HG02623 (cell line): ENCODE measurements around the gene ERGIC1.

ENCODE experiments used
- ATAC-seq: cut with Tn5 transposase; IDR thresholded peaks from one replicate; pipeline ENCODE4 v1.9.1; 2021; ENCODE audit warnings: moderate library complexity; ENCODE audit not compliant: unreplicated experiment

Gene ERGIC1

GRCh38 chr5:172942556-172942955 lies 108.5 kb downstream of the ERGIC1 start:
- ATAC-seq: no peak

GRCh38 chr5:172943283-172943841 lies 109.3 kb downstream of the ERGIC1 start:
- no peak for ATAC-seq

- no peak for ATAC-seq
Measured at GRCh38 chr5:172943906-172944305, 109.9 kb downstream of the ERGIC1 start.

GRCh38 chr5:172944741-172945140 lies 110.7 kb downstream of the ERGIC1 start:
- no peak for ATAC-seq

- ATAC-seq: no peak
Measured at GRCh38 chr5:172945151-172945550, 111.1 kb downstream of the ERGIC1 start.

- ATAC-seq: no peak
Measured at GRCh38 chr5:172946146-172946545, 112.1 kb downstream of the ERGIC1 start.

- no peak for ATAC-seq
Measured at GRCh38 chr5:172949426-172949825, 115.4 kb downstream of the ERGIC1 start.

- ATAC-seq: no peak
Measured at GRCh38 chr5:172950176-172950965, 116.3 kb downstream of the ERGIC1 start.

- no peak for ATAC-seq
Measured at GRCh38 chr5:172951371-172952033, 117.5 kb downstream of the ERGIC1 start.

GRCh38 chr5:172952034-172952511 lies 118.0 kb downstream of the ERGIC1 start:
- ATAC-seq: no peak

- no peak for ATAC-seq
Measured at GRCh38 chr5:172953776-172954675, 120.0 kb downstream of the ERGIC1 start.

GRCh38 chr5:172954751-172955159 lies 120.7 kb downstream of the ERGIC1 start:
- no peak for ATAC-seq

- ATAC-seq: no peak
Measured at GRCh38 chr5:172956228-172956627, 122.2 kb downstream of the ERGIC1 start.

GRCh38 chr5:172956936-172957335 lies 122.9 kb downstream of the ERGIC1 start:
- ATAC-seq: no peak

- no peak for ATAC-seq
Measured at GRCh38 chr5:172957458-172957857, 123.4 kb downstream of the ERGIC1 start.

GRCh38 chr5:172958331-172959046 lies 124.4 kb downstream of the ERGIC1 start:
- peak; percentile 53 for ATAC-seq

- ATAC-seq: no peak
Measured at GRCh38 chr5:172959824-172960799, 126.1 kb downstream of the ERGIC1 start.

GRCh38 chr5:172969921-172970320 lies 135.9 kb downstream of the ERGIC1 start:
- ATAC-seq: no peak

GRCh38 chr5:172971482-172971881 lies 137.4 kb downstream of the ERGIC1 start:
- no peak for ATAC-seq
